ENCODE results near the gene IDI2. TPM values are rescaled to one million over a fixed set of nuclear protein-coding genes. Genes with fewer than 3 reads are reported as not detected.
A peak's percentile ranks its signal among the peaks of the same experiment; 100 is the strongest.

The IDI2 gene
- total RNA-seq, 1 donor from 2014 or later = not detected

DNA sequence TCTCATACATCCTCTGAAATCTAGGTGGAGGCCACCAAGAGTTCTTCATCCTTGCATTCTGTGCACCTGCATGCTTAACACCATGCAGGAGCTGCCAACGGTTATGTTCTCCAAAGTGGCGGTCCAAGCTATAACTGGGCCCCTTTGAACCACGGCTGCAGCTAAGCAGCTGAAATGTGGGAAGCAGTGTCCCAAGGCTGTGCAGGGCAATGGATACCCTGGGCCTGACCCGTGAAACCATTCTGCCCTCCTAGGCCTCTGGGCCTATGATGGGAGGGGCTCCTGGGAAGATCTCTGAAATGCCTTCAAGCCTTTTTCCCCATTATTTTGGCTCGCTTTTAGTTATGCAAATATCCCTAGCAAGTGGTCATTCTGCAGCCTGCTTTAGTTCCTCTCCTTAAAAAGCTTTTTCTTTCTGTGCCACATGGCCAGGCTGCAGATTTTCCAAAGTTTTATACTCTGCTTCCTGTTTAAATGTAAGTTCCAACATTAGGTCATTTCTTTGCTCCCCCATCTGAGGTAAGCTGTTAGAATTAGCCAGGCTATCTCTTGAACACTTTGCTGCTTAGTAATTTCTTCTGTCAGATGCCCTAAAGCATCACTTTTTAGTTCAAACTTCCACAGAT, 45.1 kb downstream of the IDI2 start:
- no peak for DNase-seq (ENCODE audit: low read depth)

DNA sequence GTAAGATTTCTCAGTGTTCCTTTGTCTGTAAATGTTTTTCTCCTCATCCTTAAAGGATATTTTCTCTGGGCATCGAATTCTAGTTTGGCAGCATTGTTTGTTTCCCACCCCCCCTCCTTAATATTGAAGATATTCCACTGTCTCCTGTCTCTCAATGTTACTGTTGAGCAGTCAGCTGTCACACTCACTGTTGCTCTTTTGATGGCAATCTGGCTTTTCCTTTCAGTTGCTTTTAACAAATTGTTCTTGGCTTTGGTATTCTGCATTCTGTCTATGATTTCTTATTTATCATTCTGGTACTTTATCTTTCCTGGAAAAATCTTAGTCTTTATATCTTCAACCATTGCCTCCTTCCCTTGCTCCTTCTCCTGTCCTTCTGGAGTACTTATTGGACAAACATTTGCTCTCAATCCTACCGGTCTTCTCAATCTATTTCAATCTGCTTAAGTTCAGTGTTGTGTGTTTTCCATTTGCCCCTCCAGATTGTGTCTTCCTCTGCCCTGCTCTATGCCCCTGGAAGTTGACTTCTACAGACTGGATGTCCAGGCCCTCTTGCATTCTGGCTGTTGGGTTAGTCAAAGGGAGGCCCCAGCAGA, 46.7 kb downstream of the IDI2 start:
- DNase-seq (ENCODE audit: low read depth) = no peak

DNA sequence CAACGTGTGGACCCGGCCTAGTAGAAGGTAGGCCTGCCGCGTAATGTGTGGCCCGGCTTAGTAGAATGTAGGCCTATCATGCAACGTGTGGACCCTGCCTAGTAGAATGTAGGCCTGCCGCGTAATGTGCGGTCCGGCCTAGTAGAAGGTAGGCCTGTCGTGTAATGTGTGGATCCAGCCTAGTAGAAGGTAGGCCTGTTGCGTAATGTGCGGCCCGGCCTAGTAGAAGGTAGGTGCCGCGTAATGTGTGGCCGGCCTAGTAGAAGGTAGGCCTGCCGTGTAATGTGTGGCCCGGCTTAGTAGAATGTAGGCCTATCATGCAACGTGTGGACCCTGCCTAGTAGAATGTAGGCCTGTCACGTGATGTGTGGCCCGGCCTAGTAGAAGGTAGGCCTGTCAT, 49.3 kb downstream of the IDI2 start:
- no peak for DNase-seq (ENCODE audit: low read depth)

DNA sequence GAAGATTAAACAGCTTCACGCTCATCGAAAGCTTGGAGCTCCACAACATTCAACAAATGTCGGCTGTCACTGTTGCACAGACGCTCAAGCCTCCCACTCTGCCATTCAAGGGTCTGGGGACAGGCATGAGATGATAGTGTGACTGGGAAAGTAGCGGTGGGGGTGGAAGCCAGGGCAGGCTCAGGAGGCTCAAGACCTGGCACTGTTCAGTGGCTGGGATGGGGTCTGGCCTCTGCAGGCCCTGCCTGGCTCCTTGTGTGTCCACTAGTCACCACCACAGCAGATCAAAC, 50.9 kb downstream of the IDI2 start:
- DNase-seq (ENCODE audit: low read depth) = no peak

DNA sequence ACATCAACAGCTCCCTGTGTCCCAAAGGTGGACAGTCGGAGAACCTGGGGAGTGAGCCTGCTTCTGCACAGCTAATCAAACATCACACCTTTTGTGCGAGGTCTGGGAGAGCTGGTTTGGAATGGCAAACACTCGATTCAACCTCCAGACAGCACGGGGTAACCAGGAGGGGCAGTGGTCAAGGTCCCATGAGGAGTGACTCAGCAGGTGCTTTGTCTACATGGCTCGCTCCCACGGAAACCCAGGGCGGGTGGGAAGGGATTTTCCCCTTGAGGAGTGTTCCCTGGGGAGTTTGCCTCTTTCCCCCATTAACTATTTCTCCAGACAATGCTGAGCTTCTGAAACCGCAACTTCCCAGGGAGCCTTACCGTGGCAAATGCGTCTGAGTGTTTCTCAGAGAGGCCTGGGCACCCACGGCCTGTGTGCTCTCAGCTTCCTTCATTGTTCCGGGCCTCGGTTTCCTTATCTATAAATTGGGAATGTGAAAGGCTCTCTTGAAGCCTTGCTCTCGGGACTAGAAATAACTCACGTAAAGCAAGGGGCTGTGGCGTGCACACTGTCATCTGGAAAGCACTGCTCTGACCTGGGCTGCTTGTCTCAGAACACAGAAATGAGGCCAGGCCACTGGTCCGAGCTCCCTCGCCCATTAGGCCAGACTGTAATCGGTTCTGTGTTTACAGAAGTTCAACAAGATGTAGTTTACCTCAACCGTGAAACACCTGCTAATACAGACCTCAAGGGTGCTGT, 51.4 kb downstream of the IDI2 start:
- peak; percentile 74 for DNase-seq (ENCODE audit: low read depth)

DNA sequence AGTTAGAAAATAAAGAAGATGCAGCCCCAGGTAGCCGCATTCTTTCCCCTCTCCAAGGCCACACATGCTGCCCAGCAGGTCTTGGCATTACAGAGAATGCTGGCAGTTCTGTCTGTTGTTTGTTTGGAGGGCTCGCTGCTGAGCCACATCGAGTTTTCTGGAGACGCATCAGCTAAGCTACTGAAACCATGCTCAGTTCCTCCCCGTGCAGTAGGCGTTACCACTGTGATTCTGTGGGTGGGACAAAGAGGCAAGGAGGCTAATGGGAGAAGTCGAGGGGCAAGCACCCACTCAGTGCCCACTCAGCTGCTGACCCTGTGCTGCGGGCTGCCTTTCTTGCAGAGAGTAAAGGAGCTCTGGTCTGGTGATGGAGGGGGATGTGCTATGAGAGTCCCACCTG, 52.9 kb downstream of the IDI2 start:
- no peak for DNase-seq (ENCODE audit: low read depth)

DNA sequence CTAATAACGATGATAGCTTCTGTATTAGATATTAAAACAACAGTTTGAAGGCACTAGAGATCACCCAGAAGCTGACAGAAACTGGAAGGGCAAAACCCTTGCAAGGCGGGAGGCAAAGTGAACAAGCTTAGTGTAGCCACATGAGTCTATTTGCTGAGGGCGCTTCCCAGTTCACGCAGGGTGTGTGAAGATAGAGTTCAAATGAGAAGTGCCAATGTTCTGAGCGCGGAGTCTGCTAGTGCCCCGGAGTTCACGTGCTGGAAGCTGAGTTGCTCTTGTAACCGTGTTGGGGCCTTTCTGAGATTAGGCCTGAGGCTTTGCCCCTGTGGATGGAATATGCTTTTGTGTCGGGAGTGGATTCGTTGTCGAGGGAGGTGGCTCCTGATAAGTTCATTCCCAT, 54.0 kb downstream of the IDI2 start:
- no peak for DNase-seq (ENCODE audit: low read depth)

DNA sequence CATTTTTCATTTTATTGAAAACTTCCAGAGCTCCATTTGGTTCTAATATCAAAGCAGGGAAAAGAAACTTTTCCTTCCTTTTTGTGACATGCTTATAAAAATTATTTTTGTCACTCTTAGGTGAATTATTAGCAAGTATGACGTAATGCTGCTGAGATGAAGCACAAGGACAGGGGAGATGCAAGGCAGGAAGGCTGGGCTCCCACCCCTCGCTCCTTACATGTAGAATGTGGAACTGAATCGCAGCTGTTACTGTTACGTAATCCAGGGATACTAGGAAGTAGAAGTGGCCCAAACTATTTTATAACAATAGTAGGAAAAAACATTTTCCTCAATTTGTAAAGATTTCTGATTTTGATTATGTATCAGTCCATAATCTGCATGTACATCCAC, 54.5 kb downstream of the IDI2 start:
- DNase-seq (ENCODE audit: low read depth) = peak; percentile 23

DNA sequence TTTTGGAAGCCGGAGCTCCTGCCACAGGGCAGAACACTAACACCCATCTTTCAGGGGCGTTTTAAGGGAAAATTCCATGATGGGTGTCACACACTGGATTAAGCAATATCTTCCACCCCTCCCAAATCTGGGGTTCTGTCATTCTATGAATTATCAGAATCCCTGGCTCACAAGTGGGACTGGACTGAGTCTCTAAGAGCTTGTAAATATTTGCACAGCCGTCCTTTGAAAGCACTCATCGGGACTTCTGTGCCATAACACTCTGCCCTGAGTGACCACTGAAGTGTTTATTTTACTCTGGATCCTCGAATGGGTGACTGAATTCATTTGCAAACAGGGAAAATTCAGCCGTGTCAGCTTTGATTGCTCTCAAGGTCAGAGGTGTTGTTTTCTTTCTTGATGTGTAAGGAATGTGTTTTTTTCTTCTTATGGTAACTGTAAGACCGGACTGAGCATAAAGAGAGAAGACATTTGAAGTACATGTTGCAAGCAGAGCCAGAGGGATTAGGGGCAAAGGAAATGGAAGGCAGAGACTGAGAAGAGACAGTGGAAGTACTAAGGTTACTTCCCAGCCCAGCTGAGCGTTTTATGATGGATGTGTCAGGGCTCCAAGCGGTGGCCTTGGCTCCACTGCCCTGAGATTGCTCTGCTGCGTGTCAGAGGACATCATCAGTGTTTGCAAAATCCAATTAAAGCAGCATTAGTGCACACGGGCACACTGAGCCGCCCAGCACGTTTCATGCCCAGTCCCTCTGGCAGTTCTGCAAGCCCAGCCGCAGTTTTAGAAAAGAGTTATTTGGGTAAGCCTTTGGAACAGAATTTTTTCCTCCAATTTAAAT, 55.1 kb downstream of the IDI2 start:
- peak; percentile 73 for DNase-seq (ENCODE audit: low read depth)

DNA sequence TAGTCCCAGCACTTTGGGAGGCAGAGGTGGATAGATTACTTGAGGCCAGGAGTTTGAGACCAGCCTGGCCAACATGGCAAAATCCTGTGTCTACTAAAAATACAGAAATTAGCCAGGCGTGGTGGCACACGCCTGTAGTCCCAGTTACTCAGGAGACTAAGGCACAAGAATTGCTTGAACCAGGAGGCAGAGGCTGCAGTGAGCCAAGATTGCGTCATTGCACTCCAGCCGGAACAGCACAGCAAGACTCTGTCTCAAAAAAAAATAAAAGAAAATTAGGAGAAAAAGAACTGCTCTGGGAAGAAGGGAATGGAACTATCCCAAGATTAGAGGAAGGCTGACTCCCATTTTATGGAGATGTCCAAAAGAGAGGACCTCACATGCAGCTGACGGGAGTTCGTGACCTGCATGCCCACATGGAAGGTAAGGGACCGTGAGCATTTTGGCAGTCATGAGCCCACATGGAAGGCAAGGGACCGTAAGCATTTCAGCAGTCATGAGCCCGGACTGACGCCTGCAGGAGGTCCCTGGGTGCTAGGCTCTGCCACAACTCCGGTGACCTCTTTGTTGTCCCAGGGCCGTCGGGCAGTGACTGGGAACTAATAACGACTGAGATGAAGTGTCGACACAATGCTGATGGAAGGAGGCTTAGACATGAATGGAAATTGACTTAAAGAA, 56.0 kb downstream of the IDI2 start:
- DNase-seq (ENCODE audit: low read depth) = no peak

Other genes starting within 250 kb of the IDI2 start
- 29.9 and 45.1 TPM in 2 replicates for gene LARP4B, start 94.2 kb downstream of the IDI2 start, total RNA-seq
- 50.0 and 66.5 TPM in 2 replicates for gene GTPBP4, start 37.4 kb downstream of the IDI2 start, total RNA-seq
- 47.4 and 158 TPM in 2 replicates for gene IDI1, start 23.3 kb upstream of the IDI2 start, total RNA-seq
- gene WDR37, start 30.5 kb upstream of the IDI2 start, total RNA-seq = 14.8 and 24.3 TPM in 2 replicates

Data from renal cortical epithelial cell (primary cell).